ENCODE measurements around the gene CCL14. TPM values are rescaled to one million over a fixed set of nuclear protein-coding genes. Genes with fewer than 3 reads are reported as not detected.

Gene CCL14
- total and polyA plus RNA-seq, 2 donors (not counting 1 experiment from before 2014, with no cell fraction given), result not detected

- H3K36me3 ChIP-seq (ENCODE audit: control insufficient read depth, insufficient read depth, low read length), result no peaks in the 10 kb centered on the region
- DNase-seq (ENCODE audit: low read depth in 2 of 2), result peak; percentile 33 to 35
- no peaks in the 10 kb centered on the region for H3K9me3 ChIP-seq (ENCODE audit: control insufficient read depth, insufficient read depth, low read depth, low read length)
- H3K4me3 ChIP-seq (replicated peaks in 1 of 4; ENCODE audit: control extremely low read depth in 1 of 4, insufficient read depth in 1 of 4, low read depth in 3 of 4, low read length in 4 of 4), result peak overlapping the region in 1 of 4 experiments; percentile 25
- H3K4me1 ChIP-seq (ENCODE audit: control insufficient read depth, extremely low read depth, insufficient read depth, low read length), result no peaks in the 10 kb centered on the region
- no peak overlapping the region for H3K4me2 ChIP-seq (ENCODE audit: extremely low read depth, insufficient read depth, low read length)
- H2AFZ ChIP-seq (ENCODE audit: low read length), result peak overlapping the region; percentile 35
- no peaks in the 10 kb centered on the region for H4K20me1 ChIP-seq (ENCODE audit: control insufficient read depth, extremely low read depth, insufficient read depth, low read length)
- H3K79me2 ChIP-seq (ENCODE audit: control insufficient read depth, insufficient read depth, low read length), result no peaks in the 10 kb centered on the region
- TF ChIP-seq EZH2 (IDR thresholded peaks at IDR 0.05; ENCODE audit: low read length, missing control alignments), result no peak
- peak; percentile 80 to 83 for TF ChIP-seq CTCF (conservative IDR thresholded peaks at IDR 0.05 in 1 of 2, IDR thresholded peaks at IDR 0.05 in 1 of 2; ENCODE audit: low read depth in 1 of 2, low read length in 2 of 2)
- peaks cover 6% of the 10 kb centered on the region for H3K27me3 ChIP-seq (ENCODE audit: control insufficient read depth, insufficient read depth, low read length)
- no peak overlapping the region for H3K9ac ChIP-seq (ENCODE audit: insufficient read depth, low read length)
- no peak overlapping the region for H3K27ac ChIP-seq (ENCODE audit: insufficient read depth, low read length)
Measured at GRCh38 chr17:35947156-35947585, 39.4 kb downstream of the CCL14 start.

- Histone ChIP-seq H3K36me3 (ENCODE audit: control insufficient read depth, insufficient read depth, low read length) (no peaks in the 10 kb centered on the region), H3K27ac (ENCODE audit: insufficient read depth, low read length) (no peak overlapping the region), H3K9ac (ENCODE audit: insufficient read depth, low read length) (no peak overlapping the region), H3K4me2 (ENCODE audit: extremely low read depth, insufficient read depth, low read length) (no peak overlapping the region), H4K20me1 (ENCODE audit: control insufficient read depth, extremely low read depth, insufficient read depth, low read length) (no peaks in the 10 kb centered on the region), H3K4me3 (replicated peaks in 1 of 4; ENCODE audit: control extremely low read depth in 1 of 4, insufficient read depth in 1 of 4, low read depth in 3 of 4, low read length in 4 of 4) (no peak overlapping the region), H3K9me3 (ENCODE audit: control insufficient read depth, insufficient read depth, low read depth, low read length) (no peaks in the 10 kb centered on the region), H3K27me3 (ENCODE audit: control insufficient read depth, insufficient read depth, low read length) (no peaks in the 10 kb centered on the region), H2AFZ (ENCODE audit: low read length) (no peak overlapping the region), H3K4me1 (ENCODE audit: control insufficient read depth, extremely low read depth, insufficient read depth, low read length) (no peaks in the 10 kb centered on the region), H3K79me2 (ENCODE audit: control insufficient read depth, insufficient read depth, low read length) (no peaks in the 10 kb centered on the region)
- DNase-seq (ENCODE audit: low read depth in 2 of 2), result no peak
- no peak for TF ChIP-seq CTCF (conservative IDR thresholded peaks at IDR 0.05 in 1 of 2, IDR thresholded peaks at IDR 0.05 in 1 of 2; ENCODE audit: low read depth in 1 of 2, low read length in 2 of 2)
- TF ChIP-seq EZH2 (IDR thresholded peaks at IDR 0.05; ENCODE audit: low read length, missing control alignments), result no peak
Measured at GRCh38 chr17:35944151-35944550, 42.4 kb downstream of the CCL14 start.

- Histone ChIP-seq H3K27ac (ENCODE audit: insufficient read depth, low read length) (no peak within 1 kb of the TSS), H3K27me3 (ENCODE audit: control insufficient read depth, insufficient read depth, low read length) (no peaks in the 10 kb centered on the region), H3K36me3 (ENCODE audit: control insufficient read depth, insufficient read depth, low read length) (no peaks in the 10 kb centered on the region), H2AFZ (ENCODE audit: low read length) (no peak within 1 kb of the TSS), H3K9me3 (ENCODE audit: control insufficient read depth, insufficient read depth, low read depth, low read length) (no peaks in the 10 kb centered on the region), H3K79me2 (ENCODE audit: control insufficient read depth, insufficient read depth, low read length) (no peaks in the 10 kb centered on the region), H3K9ac (ENCODE audit: insufficient read depth, low read length) (no peak within 1 kb of the TSS), H3K4me1 (ENCODE audit: control insufficient read depth, extremely low read depth, insufficient read depth, low read length) (no peaks in the 10 kb centered on the region), H3K4me3 (replicated peaks in 1 of 4; ENCODE audit: control extremely low read depth in 1 of 4, insufficient read depth in 1 of 4, low read depth in 3 of 4, low read length in 4 of 4) (no peak within 1 kb of the TSS), H3K4me2 (ENCODE audit: extremely low read depth, insufficient read depth, low read length) (no peak within 1 kb of the TSS), H4K20me1 (ENCODE audit: control insufficient read depth, extremely low read depth, insufficient read depth, low read length) (no peaks in the 10 kb centered on the region)
- no peak for TF ChIP-seq CTCF (conservative IDR thresholded peaks at IDR 0.05 in 1 of 2, IDR thresholded peaks at IDR 0.05 in 1 of 2; ENCODE audit: low read depth in 1 of 2, low read length in 2 of 2)
- no peak for TF ChIP-seq EZH2 (IDR thresholded peaks at IDR 0.05; ENCODE audit: low read length, missing control alignments)
- no peak for DNase-seq (ENCODE audit: low read depth in 2 of 2)
Measured at GRCh38 chr17:35943537-35943936, 43.0 kb downstream of the CCL14 start, which contains the start of gene LYZL6. TSS of gene LYZL6 (minus strand) at chr17:35943713. CDS start at chr17:35939356, 4,357 bp downstream.

Measured in fibroblast of lung (primary cell).